NCI-H1930 (cell line): ENCODE results near the gene GTPBP3.

Source experiments
- DNase-seq, 2 experiments: peaks; one replicate each; lab custom pipeline; 2025; lab: John Stamatoyannopoulos, UW

Gene GTPBP3

DNA sequence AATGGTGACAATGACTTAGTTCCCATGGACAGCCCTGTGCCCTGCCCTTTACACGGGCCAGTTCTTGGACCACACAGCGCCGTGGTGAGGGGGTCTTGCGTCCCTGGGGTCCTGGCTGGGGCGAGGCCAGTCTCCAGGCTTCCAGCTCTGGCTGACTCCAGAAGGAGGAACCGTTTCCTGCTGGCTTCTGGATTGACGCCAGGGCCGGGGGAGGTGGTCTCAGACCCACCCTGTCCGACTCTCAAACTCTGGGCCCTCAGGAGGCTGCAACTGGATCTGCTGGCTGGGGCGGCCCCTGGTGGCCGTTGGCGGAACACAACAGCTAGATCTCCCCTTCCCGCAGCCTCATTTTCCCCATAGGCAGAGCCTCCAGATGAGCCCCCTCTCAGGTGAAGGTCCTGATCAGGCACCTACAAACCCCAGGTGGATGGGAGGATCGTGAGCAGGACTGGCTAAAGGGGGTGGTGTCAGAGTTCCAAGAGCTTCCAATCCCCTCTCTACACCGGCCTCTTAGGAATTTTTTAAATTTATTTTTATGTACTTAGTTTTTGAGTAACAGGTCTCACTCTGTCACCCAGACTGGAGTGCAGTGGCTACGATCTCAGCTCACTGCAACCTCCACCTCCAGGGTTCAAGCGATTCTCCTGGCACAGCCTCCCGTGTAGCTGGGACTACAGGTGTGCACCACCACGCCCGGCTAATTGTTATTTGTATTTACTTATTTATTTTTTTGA is 48.7 kb downstream of the GTPBP3 start:
- peak; percentile 1 to 28 for DNase-seq

DNA sequence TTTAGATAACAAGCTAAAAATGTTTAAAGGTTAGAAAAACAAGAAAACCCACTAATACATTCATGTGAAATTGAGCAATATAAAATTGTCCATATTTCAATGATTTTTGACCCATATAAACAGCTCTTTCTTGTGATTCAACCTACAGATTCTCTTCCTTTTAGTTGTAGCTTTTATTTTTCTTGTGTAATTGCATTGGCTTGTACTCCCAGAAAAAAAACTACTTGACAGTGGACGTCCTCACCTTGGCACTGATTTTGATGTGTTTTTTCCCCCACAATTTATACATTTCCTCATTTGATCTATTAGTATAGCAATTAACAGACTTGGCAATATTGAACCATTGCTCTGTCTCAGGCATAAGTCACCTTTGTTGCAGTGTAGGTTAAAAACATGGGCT is 51.9 kb downstream of the GTPBP3 start:
- DNase-seq: no peak

DNA sequence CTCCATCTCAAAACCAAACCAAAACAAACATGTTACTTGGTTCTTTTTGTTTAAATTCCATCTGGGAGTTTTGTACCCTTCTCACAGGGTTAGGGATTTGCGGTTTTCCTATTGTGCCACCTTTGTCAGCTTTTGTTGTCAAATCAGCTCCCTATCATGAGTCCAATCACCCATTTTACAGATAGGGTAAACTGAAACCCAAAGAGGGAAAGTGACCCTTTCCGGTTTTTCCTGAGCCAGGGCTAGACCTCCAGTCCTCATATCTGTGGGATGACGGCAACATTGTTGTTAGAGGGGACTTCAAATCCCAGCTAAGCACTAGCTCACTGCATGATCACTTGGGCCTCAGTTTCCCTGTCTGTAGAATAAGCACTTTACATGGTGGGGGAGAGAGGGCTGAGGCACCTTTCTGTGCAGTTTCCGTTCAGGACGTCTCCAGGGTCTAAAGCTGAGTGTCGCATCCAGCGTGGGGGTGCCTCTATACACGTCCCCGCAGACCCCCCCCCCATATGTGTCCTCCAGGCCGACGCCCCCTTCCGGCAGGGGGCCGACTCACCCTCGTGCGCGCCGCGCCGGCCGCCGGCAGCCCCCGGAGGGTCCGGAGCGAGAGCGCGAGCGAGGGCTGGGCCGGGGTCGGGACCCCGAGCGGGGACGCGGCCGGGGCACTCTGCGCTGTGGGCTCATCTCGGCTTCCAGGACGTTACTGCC is 52.8 kb downstream of the GTPBP3 start:
- no peak for DNase-seq

DNA sequence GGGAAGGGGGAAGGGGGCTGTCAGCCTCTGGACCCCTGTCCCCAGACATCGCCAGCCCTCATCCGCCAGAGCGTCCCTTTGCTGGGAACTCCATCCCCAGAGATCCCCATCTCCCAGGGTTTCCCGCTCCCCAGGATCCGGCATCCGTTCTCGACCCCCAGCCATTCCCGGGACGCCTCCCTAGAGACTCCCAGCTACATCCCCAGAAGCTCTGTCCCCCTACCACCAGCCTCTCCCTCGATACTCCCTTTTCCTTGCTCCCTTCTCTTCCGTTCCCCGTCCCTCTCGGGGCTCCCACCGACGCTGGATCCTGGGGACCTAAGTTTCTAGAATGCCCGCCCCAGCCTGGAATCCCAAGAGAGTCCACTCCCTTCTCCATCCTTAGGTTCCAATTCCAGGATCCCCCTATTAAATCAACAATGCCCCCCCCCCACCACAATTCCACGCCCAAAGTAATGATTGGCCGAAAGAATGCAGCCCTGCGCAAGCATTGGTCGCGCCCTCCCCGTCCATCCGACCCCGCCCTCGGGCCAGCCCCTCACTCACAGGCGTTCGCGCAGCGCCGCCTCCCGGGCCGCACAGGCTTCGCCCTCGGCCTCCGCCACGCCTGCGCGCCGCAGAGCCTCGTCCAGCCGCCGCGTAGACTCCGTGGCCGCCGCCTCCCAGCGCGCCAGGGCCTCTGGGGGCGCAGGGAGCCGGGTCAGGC is 53.5 kb downstream of the GTPBP3 start:
- DNase-seq: peak; percentile 81 to 88

DNA sequence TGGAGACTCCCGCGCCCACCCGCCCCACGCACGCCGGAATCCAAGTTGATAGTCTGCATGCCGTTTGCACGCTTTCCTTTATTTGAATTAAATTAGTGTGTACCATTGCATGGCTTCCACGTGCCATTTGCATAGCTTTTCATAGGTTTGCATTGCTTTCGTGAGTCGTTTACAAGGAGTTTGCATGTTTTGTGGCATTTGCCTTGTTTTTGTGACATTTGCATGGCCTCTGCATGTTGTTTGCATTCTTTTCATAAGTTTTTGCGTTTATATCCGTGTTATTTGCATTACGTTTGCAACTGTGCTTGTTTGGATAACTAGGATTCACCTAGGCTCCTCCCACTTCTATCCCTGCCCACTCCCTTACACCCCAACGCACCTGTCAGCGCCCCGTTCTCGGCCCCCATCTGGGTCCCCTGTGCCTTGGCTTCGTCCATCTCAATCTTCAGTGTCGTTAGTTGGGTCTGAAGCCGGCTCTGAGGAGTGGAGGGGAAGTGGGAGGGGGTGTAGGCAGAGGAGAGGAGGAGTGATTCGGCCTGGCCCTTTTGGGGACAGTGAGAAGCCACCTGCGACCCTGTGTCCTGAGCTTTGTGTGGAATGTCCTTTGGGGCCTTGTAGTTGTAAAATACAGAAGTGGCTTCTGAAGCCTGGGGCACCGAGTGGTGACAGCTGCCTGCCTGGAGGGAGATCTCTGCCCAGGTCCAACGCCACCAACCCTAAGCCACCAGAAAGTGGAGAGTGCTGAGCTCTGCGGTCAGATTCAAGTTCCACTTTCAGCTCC is 54.2 kb downstream of the GTPBP3 start:
- DNase-seq: no peak
